GM12873 (cell line): Measurements from ENCODE around the gene GTPBP8.

Experiments
- CTCF ChIP-seq: IDR thresholded peaks from 2 replicates; pipeline ENCODE4 v1.5.1; 2012; ENCODE audit warnings: low read depth, mild to moderate bottlenecking, moderate library complexity, low read length, control low read depth; ENCODE audit not compliant: insufficient read depth; ENCODE audit errors: missing control alignments

Gene GTPBP8

GRCh38 chr3:113040231-113040630, 49.4 kb downstream of the GTPBP8 start:
- no peak for TF ChIP-seq CTCF

DNA sequence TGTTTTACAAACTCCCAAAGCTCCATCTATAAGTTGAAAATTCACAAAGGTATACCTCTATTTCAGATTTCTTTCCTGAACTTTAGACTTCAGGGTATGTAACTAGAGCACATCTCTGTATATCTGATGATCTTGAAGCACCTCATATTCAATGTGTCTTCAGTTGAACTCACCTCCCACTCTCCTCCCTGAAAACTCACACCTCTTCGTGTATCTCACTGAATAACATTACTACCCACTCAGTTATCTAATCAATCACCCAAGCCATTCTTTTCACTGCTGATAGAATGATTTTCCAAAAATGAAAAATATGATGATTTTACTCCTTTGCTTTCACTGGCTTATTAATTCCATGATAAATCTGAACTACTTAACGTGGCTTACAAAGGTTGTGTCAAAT, 52.9 kb downstream of the GTPBP8 start:
- TF ChIP-seq CTCF, result no peak

GRCh38 chr3:113051302-113051711, 60.5 kb downstream of the GTPBP8 start:
- TF ChIP-seq CTCF, result peak; percentile 82
